GM23248 (cell line): ENCODE measurements around the gene ZNF638. TPM values are rescaled to one million over a fixed set of nuclear protein-coding genes. Genes with fewer than 3 reads are reported as not detected.
"Not testable (repeated sequence)": the region's sequence is repeated elsewhere in the genome, so short reads cannot be mapped to it uniquely, and the experiment has no call there.

Experiments
- DNase-seq: peaks from one replicate; pipeline ENCODE4 v3.0.0-alpha.2; 2015
- H2AFZ ChIP-seq: fragments of 200-600 bp; sonication (generic); 2 replicates; pipeline ENCODE4 v1.6.1; 2016; ENCODE audit warnings: antibody characterized with exemption
- H3F3A ChIP-seq: fragments of 200-600 bp; sonication (generic); 2 replicates; pipeline ENCODE4 v1.6.1; 2016; ENCODE audit warnings: mild to moderate bottlenecking, antibody characterized with exemption, mixed run types; ENCODE audit not compliant: insufficient read depth
- H3K27ac ChIP-seq: fragments of 200-600 bp; sonication (generic); 2 replicates; pipeline ENCODE4 v1.5.1; 2016; ENCODE audit warnings: mild to moderate bottlenecking
- H3K27me3 ChIP-seq: fragments of 200-600 bp; sonication (generic); replicated peaks from 2 replicates; pipeline ENCODE4 v1.6.1; 2016; ENCODE audit warnings: mild to moderate bottlenecking; ENCODE audit not compliant: insufficient read depth
- H3K36me3 ChIP-seq: fragments of 200-600 bp; sonication (generic); 2 replicates; pipeline ENCODE4 v1.6.1; 2016; ENCODE audit warnings: low read depth, mild to moderate bottlenecking
- H3K4me1 ChIP-seq: fragments of 200-600 bp; sonication (generic); 2 replicates; pipeline ENCODE4 v1.6.1; 2016; ENCODE audit warnings: mild to moderate bottlenecking; ENCODE audit not compliant: insufficient read depth
- H3K4me2 ChIP-seq: fragments of 200-600 bp; sonication (generic); one replicate; pipeline ENCODE4 v1.6.1; 2016; ENCODE audit warnings: mild to moderate bottlenecking; ENCODE audit not compliant: unreplicated experiment
- H3K4me3 ChIP-seq: fragments of 200-600 bp; sonication (generic); 2 replicates; pipeline ENCODE4 v1.5.1; 2016; ENCODE audit warnings: mild to moderate bottlenecking
- H3K79me2 ChIP-seq: fragments of 200-600 bp; sonication (generic); 2 replicates; pipeline ENCODE4 v1.6.1; 2016; ENCODE audit warnings: mild to moderate bottlenecking; ENCODE audit not compliant: insufficient read depth
- H3K9ac ChIP-seq: fragments of 200-600 bp; sonication (generic); 2 replicates; pipeline ENCODE4 v1.6.1; 2016; ENCODE audit warnings: mild to moderate bottlenecking
- H3K9me2 ChIP-seq: fragments of 200-600 bp; sonication (generic); 2 replicates; pipeline ENCODE4 v1.6.1; 2016; ENCODE audit warnings: mixed run types, mild to moderate bottlenecking, moderate library complexity; ENCODE audit not compliant: insufficient read depth
- H3K9me3 ChIP-seq: fragments of 200-600 bp; sonication (generic); one replicate; pipeline ENCODE4 v1.6.1; 2017; ENCODE audit warnings: low read depth
- H4K20me1 ChIP-seq: fragments of 200-600 bp; sonication (generic); 2 replicates; pipeline ENCODE4 v1.6.0; 2016; ENCODE audit not compliant: insufficient read depth
- EZH2 ChIP-seq: fragments of 200-600 bp; sonication (generic); IDR thresholded peaks from 2 replicates; pipeline ENCODE4 v1.6.1; 2018; ENCODE audit warnings: antibody characterized with exemption, mild to moderate bottlenecking; ENCODE audit not compliant: insufficient read depth, poor library complexity, severe bottlenecking
- EZH2phosphoT487 ChIP-seq: fragments of 200-600 bp; sonication (generic); IDR thresholded peaks from 2 replicates; pipeline ENCODE4 v1.6.1; 2018; ENCODE audit warnings: antibody characterized with exemption, moderate library complexity, mild to moderate bottlenecking, low read depth; ENCODE audit not compliant: insufficient read depth
- WGBS, 2 experiments: methylation state at CpG; one replicate each; pipeline ENCODE4 v1.1.6; 2015 to 2017; ENCODE audit warnings: low lambda C conversion rate in 2 of 2, low coverage in 1 of 2; ENCODE audit errors: missing lambda C conversion rate in 2 of 2; 5-methylcytosine and 5-hydroxymethylcytosine counted together
- in situ Hi-C: fragments of 300-500 bp; cut with MboI; formaldehyde crosslinking; loops from 2 replicates; pipeline ENCODE4 v1.15.0; 2020
- polyA plus RNA-seq: library from polyadenylated mRNA; unstranded; fragments of >200 nt; fragmentation: Nextera tagmentation; extraction: Ambion mirVana; gene quantifications from 2 replicates; pipeline ENCODE4 v1.2.1, GENCODE V29; 2016
- total RNA-seq: library from RNA; depleted of rRNA; stranded (reverse); fragments of >200 nt; shearing (Covaris generic); gene quantifications from 2 replicates; pipeline ENCODE4 v1.2.3, GENCODE V29; 2014

The ZNF638 gene
- total and polyA plus RNA-seq, 2 experiments from 2014 or later = 44.0 to 83.0 TPM

DNA sequence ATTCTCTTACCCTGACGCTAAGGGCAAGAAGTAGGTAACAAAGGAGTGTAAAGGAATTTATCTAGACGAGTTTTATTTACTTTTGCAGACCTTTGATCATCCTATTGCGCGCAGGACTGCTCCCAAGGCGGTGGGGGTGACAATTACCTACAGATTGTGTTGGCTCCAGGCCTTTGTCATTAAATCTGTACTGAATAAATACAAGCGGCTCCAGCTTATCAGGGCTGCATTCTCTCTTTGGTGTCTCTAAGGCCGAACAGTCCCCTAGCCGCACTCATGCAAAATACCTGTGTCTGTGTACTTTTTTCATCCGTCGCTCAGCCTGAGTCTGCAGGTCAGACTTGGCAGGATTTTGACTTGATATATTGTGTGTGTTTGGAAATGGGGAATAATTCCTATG lies 63.9 kb downstream of the ZNF638 start:
- peaks cover 52% of the 10 kb centered on the region for H3K36me3 ChIP-seq
- H3K27me3 ChIP-seq = no peaks in the 10 kb centered on the region
- H3K27ac ChIP-seq = no peak overlapping the region
- no peak for DNase-seq
- WGBS, 2 experiments = 89 to 90% methylated on average over 10 of the region's 10 CpGs
- TF ChIP-seq EZH2 (no peak), EZH2phosphoT487 (no peak)
- H3F3A ChIP-seq = no peaks in the 10 kb centered on the region
- no peak overlapping the region for H3K4me2 ChIP-seq
- no peaks in the 10 kb centered on the region for H4K20me1 ChIP-seq
- no peak overlapping the region for H3K9ac ChIP-seq
- H3K4me1 ChIP-seq = no peaks in the 10 kb centered on the region
- in situ Hi-C loops = no loop called here
- H3K79me2 ChIP-seq = no peaks in the 10 kb centered on the region; the same call in 1 of the 2 replicates
- no peak overlapping the region for H2AFZ ChIP-seq
- no peak overlapping the region for H3K4me3 ChIP-seq
- H3K9me2 ChIP-seq = no peaks in the 10 kb centered on the region
- no peaks in the 10 kb centered on the region for H3K9me3 ChIP-seq

DNA sequence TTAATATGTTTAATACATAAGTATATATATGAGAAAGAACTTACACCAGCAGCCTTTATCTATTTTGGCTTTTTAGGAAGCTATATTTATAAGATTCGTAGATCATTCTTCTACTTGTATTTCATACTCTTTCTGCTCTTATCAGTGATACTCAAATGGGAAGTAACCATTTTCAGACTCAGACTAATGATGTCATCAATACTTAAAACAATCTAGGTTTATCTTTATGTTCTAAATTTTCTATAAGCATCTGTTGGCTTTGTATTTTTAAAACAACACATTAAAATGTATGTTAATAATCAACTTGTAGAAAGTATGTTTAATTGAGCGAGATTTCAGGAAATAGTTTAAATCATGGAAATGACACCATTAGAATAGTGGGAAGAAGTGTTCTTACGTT lies 70.8 kb downstream of the ZNF638 start:
- H3K27me3 ChIP-seq = no peaks in the 10 kb centered on the region
- H3K36me3 ChIP-seq = peaks cover 72% of the 10 kb centered on the region
- H3K4me3 ChIP-seq = no peak overlapping the region
- no peaks in the 10 kb centered on the region for H3F3A ChIP-seq
- TF ChIP-seq EZH2phosphoT487 (no peak), EZH2 (no peak)
- H3K27ac ChIP-seq = no peak overlapping the region
- in situ Hi-C loops = no loop called here
- no peaks in the 10 kb centered on the region for H3K9me2 ChIP-seq
- 96 to 97% methylated on average over 3 of the region's 3 CpGs for WGBS, 2 experiments
- no peaks in the 10 kb centered on the region for H3K79me2 ChIP-seq
- H2AFZ ChIP-seq = no peak overlapping the region
- H3K9ac ChIP-seq = no peak overlapping the region
- no peak overlapping the region for H3K4me2 ChIP-seq
- H3K9me3 ChIP-seq = no peaks in the 10 kb centered on the region
- no peaks in the 10 kb centered on the region for H4K20me1 ChIP-seq
- no peaks in the 10 kb centered on the region for H3K4me1 ChIP-seq
- no peak for DNase-seq

DNA sequence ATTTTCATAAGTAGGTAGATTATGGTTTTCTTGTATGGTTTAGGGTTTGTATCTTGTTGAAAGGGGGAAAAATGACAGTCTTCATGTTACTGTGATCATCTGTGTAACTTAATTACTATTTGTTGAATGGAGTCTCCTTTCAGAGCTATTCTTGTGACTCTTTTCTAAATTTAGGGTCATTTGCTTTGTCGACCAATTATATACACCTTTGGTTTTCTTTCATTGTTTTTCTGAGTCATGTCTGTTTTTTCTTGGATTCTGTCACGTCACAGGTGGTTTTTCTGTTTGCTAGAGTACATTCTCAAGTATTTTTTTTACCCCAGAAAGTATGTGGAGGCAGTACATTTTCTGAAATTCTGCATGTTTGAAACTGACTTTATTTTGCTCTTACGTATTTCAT lies 78.0 kb downstream of the ZNF638 start:
- Histone ChIP-seq H3K4me1 (no peaks in the 10 kb centered on the region), H3K79me2 (0 out of 2 replicates have a peak, but pooled peaks cover 5% of the 10 kb centered on the region), H2AFZ (no peak overlapping the region), H3K4me3 (no peak overlapping the region), H3K27ac (no peak overlapping the region), H3K27me3 (no peaks in the 10 kb centered on the region), H3K36me3 (peaks cover 48% of the 10 kb centered on the region), H3K9ac (no peak overlapping the region), H3K9me2 (no peaks in the 10 kb centered on the region), H4K20me1 (no peaks in the 10 kb centered on the region), H3K4me2 (no peak overlapping the region), H3K9me3 (no peaks in the 10 kb centered on the region), H3F3A (no peaks in the 10 kb centered on the region)
- 98% methylated on average over 3 of the region's 3 CpGs for WGBS, 2 experiments
- TF ChIP-seq EZH2 (no peak), EZH2phosphoT487 (no peak)
- DNase-seq = no peak
- in situ Hi-C loops = no loop called here

DNA sequence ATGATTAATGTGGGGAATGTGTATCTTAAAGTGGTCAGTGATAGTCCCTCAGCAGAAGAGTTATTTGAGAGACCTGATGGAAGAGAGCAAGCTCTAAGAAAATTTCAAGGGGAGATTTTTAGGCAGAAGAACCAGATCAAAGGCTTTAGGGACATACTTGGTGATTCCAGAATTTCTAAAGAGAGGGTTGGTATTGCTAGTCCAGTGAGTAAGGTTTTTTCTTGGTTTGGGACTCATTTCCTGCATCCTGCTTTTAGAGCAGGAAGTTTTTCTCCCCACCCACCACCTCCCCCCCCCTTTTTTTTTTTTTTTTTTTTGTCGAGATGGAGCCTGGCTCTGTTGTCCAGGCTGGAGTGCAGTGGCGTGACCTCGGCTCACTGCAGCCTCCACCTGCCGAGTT lies 79.1 kb downstream of the ZNF638 start:
- H3K27ac ChIP-seq = no peak overlapping the region

DNA sequence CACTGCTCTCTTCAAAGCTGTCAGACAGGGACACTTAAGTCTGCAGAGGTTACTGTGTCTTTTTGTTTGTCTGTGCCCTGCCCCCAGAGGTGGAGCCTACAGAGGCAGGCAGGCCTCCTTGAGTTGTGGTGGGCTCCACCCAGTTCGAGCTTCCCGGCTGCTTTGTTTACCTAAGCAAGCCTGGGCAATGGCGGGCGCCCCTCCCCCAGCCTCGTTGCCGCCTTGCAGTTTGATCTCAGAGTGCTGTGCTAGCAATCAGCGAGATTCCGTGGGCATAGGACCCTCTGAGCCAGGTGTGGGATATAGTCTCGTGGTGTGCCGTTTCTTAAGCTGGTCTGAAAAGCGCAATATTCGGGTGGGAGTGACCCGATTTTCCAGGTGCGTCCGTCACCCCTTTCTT lies 85.3 kb downstream of the ZNF638 start:
- DNase-seq, H3K9me3 ChIP-seq, H2AFZ ChIP-seq, H3K4me2 ChIP-seq, H3K9ac ChIP-seq, H3K27ac ChIP-seq, H3K9me2 ChIP-seq, in situ Hi-C loops, H3K4me3 ChIP-seq, H3F3A ChIP-seq, H3K4me1 ChIP-seq, H4K20me1 ChIP-seq, H3K27me3 ChIP-seq: not testable (repeated sequence)
- whole genome bisulfite sequencing, 2 experiments = 25 to 63% methylated on average over 2 to 15 of the region's 15 CpGs
- peaks cover 13% of the 10 kb centered on the region; the same call in 1 of the 2 replicates for H3K36me3 ChIP-seq
- peaks cover 12% of the 10 kb centered on the region for H3K79me2 ChIP-seq

More for the DNA sequence above, 79.1 kb downstream of the ZNF638 start:
- H2AFZ ChIP-seq = no peak overlapping the region
- 94 to 96% methylated on average over 4 of the region's 4 CpGs for whole genome bisulfite sequencing, 2 experiments
- peaks cover 37% of the 10 kb centered on the region for H3K36me3 ChIP-seq
- H3K9me3 ChIP-seq = no peaks in the 10 kb centered on the region
- H3K9me2 ChIP-seq = no peaks in the 10 kb centered on the region
- TF ChIP-seq EZH2phosphoT487 (no peak), EZH2 (no peak)
- no peaks in the 10 kb centered on the region for H3K4me1 ChIP-seq
- no peak overlapping the region for H3K9ac ChIP-seq
- no peaks in the 10 kb centered on the region for H4K20me1 ChIP-seq
- H3F3A ChIP-seq = no peaks in the 10 kb centered on the region
- in situ Hi-C loops = no loop called here
- 0 out of 2 replicates have a peak, but pooled peaks cover 5% of the 10 kb centered on the region for H3K79me2 ChIP-seq
- no peak overlapping the region for H3K4me3 ChIP-seq
- H3K27me3 ChIP-seq = no peaks in the 10 kb centered on the region
- no peak for DNase-seq
- no peak overlapping the region for H3K4me2 ChIP-seq
